ENCODE results near the gene GGT6. TPM values are rescaled to one million over a fixed set of nuclear protein-coding genes. Genes with fewer than 3 reads are reported as not detected.

Gene GGT6, protein sequence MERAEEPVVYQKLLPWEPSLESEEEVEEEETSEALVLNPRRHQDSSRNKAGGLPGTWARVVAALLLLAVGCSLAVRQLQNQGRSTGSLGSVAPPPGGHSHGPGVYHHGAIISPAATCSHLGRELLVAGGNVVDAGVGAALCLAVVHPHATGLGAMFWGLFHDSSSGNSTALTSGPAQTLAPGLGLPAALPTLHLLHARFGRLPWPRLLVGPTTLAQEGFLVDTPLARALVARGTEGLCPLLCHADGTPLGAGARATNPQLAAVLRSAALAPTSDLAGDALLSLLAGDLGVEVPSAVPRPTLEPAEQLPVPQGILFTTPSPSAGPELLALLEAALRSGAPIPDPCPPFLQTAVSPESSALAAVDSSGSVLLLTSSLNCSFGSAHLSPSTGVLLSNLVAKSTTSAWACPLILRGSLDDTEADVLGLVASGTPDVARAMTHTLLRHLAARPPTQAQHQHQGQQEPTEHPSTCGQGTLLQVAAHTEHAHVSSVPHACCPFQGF
- 0.35 TPM in 1 of 5 replicates, not detected in the others for total RNA-seq (2022; extraction: Qiagen RNA extraction; ENCODE audit: low read depth)

DNA sequence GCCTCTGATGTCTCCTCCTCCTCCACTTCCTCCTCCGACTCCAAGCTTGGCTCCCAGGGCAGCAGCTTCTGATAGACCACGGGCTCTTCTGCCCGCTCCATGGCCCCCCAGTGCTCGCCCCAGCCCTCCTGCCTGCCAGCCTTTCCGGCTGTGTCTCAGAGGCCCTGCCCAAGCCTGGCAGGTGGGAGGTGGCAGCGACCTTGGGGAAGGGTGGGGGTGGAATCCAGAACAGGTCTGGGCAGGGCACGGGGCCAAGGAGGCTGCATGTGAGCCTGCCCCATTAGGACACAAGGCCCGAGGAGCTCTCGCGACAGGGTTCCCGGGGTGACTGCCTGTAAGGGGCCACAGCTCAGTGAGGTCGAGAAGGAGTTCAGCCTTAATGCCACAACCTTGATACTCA is at the start of gene GGT6:
Gene GGT6 (minus strand): TSS at position 157 of the 400 bp plus-strand sequence. CDS start 56 bp downstream, at position 101.

DNA sequence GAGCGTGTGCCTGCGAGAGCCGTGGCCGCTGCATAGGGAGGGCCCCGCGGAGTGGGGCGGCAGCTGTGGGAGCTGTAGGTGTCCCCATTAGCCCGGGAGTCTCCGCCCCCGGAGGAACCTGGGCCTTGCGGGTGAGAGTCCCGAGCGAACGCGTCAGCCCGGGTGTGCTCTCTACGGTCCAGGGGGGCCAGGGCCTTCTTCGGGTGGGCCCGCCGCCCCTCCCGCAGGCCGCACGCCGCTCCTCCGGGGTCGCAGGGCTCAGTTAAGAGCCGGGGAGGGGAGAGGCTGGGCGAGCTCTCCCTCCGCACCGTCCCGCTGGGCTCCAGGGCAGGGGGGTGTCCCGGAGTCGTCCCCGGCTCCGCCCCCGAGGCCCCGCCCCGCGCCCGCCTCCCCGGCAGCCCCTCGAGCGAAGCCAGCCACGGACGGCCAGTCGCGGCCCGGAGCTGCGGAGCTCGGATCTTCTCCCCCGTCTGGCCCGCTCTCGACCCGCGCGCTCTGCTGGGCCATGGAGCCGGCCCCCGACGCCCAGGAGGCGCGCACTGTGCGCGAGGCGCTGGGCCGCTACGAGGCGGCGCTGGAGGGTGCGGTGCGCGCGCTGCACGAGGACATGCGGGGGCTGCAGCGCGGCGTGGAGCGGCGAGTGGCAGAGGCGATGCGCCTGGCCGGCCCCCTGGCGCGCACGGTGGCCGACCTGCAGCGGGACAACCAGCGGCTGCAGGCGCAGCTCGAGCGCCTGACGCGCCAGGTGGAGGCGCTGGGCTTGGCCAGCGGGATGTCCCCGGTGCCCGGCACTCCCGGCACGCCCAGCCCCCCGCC is 23.9 kb upstream of the GGT6 start, which contains the start of gene SMTNL2:
Gene SMTNL2 (plus strand): TSS at position 429 of the 816 bp plus-strand sequence. CDS start 77 bp downstream, at position 506.

DNA sequence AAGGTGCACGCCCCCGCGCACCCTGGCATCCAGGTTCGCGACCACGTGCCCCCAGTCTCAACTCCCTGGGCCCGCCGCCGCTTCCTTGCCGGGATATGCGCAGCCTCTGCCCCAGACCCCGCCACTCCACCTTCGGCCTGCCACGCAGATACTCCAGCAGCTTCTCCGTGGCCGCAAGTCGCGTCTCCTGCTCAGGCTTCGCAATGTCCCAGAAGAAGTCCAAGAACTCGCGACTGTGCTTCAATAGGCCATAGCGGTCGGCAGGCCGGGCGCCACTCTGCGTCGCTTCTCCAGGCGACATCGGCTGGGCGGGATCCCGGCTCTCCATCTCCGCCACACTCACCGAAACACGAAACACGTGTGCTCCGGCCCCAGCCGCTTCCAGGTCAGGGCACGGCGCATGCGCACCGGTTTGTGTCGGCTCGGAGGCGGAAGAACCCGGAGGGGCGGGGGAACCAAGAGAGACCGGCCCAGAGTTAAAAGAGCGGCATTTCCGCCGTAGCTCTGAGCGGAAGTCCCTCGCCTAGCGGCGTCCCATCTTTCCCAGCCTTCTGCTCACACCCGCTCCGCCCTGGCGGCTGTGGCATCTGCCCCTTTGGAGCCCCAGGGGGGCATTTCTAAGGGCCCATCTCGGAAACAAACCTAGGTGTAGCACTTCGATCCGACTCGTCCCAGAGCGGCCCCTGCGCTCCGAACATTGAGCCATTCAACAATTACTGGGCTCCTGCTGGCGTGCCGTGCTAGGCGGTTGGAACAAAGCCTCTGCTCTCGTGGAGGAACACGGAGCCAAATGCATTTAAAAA is 5.2 kb downstream of the GGT6 start, which contains the start of gene MYBBP1A:
Gene MYBBP1A (minus strand): TSS at position 388 of the 803 bp plus-strand sequence. CDS start 60 bp downstream, at position 328.

Other genes starting within 250 kb of the GGT6 start
- 77.4 to 96.4 TPM (median 95.1 TPM) in 5 replicates for gene UBE2G1, start 193.9 kb downstream of the GGT6 start, total RNA-seq (2022; extraction: Qiagen RNA extraction; ENCODE audit: low read depth)
- 0.31 TPM in 1 of 5 replicates, not detected in the others for gene SPNS3, start 126.6 kb downstream of the GGT6 start, total RNA-seq (2022; extraction: Qiagen RNA extraction; ENCODE audit: low read depth)
- gene SPNS2, start 61.7 kb downstream of the GGT6 start, total RNA-seq (2022; extraction: Qiagen RNA extraction; ENCODE audit: low read depth): 5.8 to 14.1 TPM (median 11.2 TPM) in 5 replicates
- 92.2 to 121 TPM (median 114 TPM) in 5 replicates for gene MYBBP1A, start 5.2 kb downstream of the GGT6 start, total RNA-seq (2022; extraction: Qiagen RNA extraction; ENCODE audit: low read depth)
- 0.32 to 1.0 TPM (median 0.53 TPM) in 5 replicates for gene SMTNL2, start 24.0 kb upstream of the GGT6 start, total RNA-seq (2022; extraction: Qiagen RNA extraction; ENCODE audit: low read depth)
- 0.10 to 0.12 TPM in 2 of 5 replicates, not detected in the others for gene ALOX15, start 81.1 kb upstream of the GGT6 start, total RNA-seq (2022; extraction: Qiagen RNA extraction; ENCODE audit: low read depth)
- 62.8 to 81.0 TPM (median 77.6 TPM) in 5 replicates for gene PELP1, start 143.6 kb upstream of the GGT6 start, total RNA-seq (2022; extraction: Qiagen RNA extraction; ENCODE audit: low read depth)
- gene ARRB2, start 150.1 kb upstream of the GGT6 start, total RNA-seq (2022; extraction: Qiagen RNA extraction; ENCODE audit: low read depth): 48.9 to 75.6 TPM (median 63.8 TPM) in 5 replicates
- 39.1 to 46.0 TPM (median 44.8 TPM) in 5 replicates for gene MED11, start 170.9 kb upstream of the GGT6 start, total RNA-seq (2022; extraction: Qiagen RNA extraction; ENCODE audit: low read depth)
- 0.47 to 0.89 TPM (median 0.56 TPM) in 5 replicates for gene ZMYND15, start 179.3 kb upstream of the GGT6 start, total RNA-seq (2022; extraction: Qiagen RNA extraction; ENCODE audit: low read depth)
- gene CXCL16, start 179.4 kb upstream of the GGT6 start, total RNA-seq (2022; extraction: Qiagen RNA extraction; ENCODE audit: low read depth): 13.8 to 20.0 TPM (median 17.9 TPM) in 5 replicates
- gene TM4SF5, start 211.3 kb upstream of the GGT6 start, total RNA-seq (2022; extraction: Qiagen RNA extraction; ENCODE audit: low read depth): 0.41 to 1.1 TPM (median 0.82 TPM) in 5 replicates
- 0.35 to 1.5 TPM (median 1.1 TPM) in 5 replicates for gene VMO1, start 225.8 kb upstream of the GGT6 start, total RNA-seq (2022; extraction: Qiagen RNA extraction; ENCODE audit: low read depth)
- gene GLTPD2, start 228.4 kb upstream of the GGT6 start, total RNA-seq (2022; extraction: Qiagen RNA extraction; ENCODE audit: low read depth): 0.14 to 0.15 TPM in 2 of 5 replicates, not detected in the others
- gene PSMB6, start 235.6 kb upstream of the GGT6 start, total RNA-seq (2022; extraction: Qiagen RNA extraction; ENCODE audit: low read depth): 461 to 534 TPM (median 480 TPM) in 5 replicates
- 18.4 to 25.8 TPM (median 22.8 TPM) in 5 replicates for gene PLD2, start 246.6 kb upstream of the GGT6 start, total RNA-seq (2022; extraction: Qiagen RNA extraction; ENCODE audit: low read depth)

Measured in A549 treated with RU486 at 1 μM for 4 hours (cell line).